ENCODE data around the gene MAP4K4. TPM values are rescaled to one million over a fixed set of nuclear protein-coding genes. Genes with fewer than 3 reads are reported as not detected.
A peak's percentile ranks its signal among the peaks of the same experiment; 100 is the strongest.

MAP4K4 gene
- 264 and 301 TPM in 2 replicates for total RNA-seq (2016; rRNA removed; fragmentation: Illumina TruSeq; extraction: Trizol)
- total RNA-seq (2016; cell fraction: cytosol; rRNA removed; fragmentation: Illumina TruSeq; extraction: Trizol; ENCODE audit: low read depth) = 62.1 and 62.9 TPM in 2 replicates
- total RNA-seq (2016; cell fraction: insoluble cytoplasmic fraction; rRNA removed; fragmentation: Illumina TruSeq; extraction: Trizol) = 264 and 269 TPM in 2 replicates
- total RNA-seq (2016; cell fraction: membrane; rRNA removed; fragmentation: Illumina TruSeq; extraction: Trizol) = 200 and 238 TPM in 2 replicates
- total RNA-seq (2016; cell fraction: nucleus; rRNA removed; fragmentation: Illumina TruSeq; extraction: Trizol) = 292 and 308 TPM in 2 replicates
- 101 and 105 TPM in 2 replicates for polyA plus RNA-seq (2011; rRNA removed)
- polyA plus RNA-seq (2011; cell fraction: cytosol; rRNA removed) = 67.0 and 72.8 TPM in 2 replicates
- 261 and 287 TPM in 2 replicates for polyA plus RNA-seq (2011; cell fraction: nucleus; rRNA removed)
- polyA plus RNA-seq (2012) = 138 and 155 TPM in 2 replicates
- 48.8 and 52.9 TPM in 2 replicates for polyA plus RNA-seq (2016; cell fraction: cytosol; fragmentation: Illumina TruSeq; extraction: Trizol; ENCODE audit: low read depth)
- 269 and 298 TPM in 2 replicates for polyA plus RNA-seq (2016; cell fraction: insoluble cytoplasmic fraction; fragmentation: Illumina TruSeq; extraction: Trizol; ENCODE audit: low read depth)
- 137 and 163 TPM in 2 replicates for polyA plus RNA-seq (2016; cell fraction: membrane; fragmentation: Illumina TruSeq; extraction: Trizol; ENCODE audit: low read depth)
- polyA plus RNA-seq (2016; cell fraction: nucleus; fragmentation: Illumina TruSeq; extraction: Trizol; ENCODE audit: insufficient read depth, low read depth) = 298 and 312 TPM in 2 replicates
- polyA minus RNA-seq (2011; rRNA and poly(A)+ RNA removed; ENCODE audit: low replicate concordance) = 84.0 and 279 TPM in 2 replicates
- 99.4 and 99.7 TPM in 2 replicates for polyA minus RNA-seq (2011; cell fraction: cytosol; rRNA and poly(A)+ RNA removed)
- 680 and 703 TPM in 2 replicates for polyA minus RNA-seq (2011; cell fraction: nucleus; rRNA and poly(A)+ RNA removed)
- Bru-seq, nascent RNA = percentile 99 among the genes with signal in this experiment
- percentile 96 among the genes with signal in this experiment for BruChase-seq, experiment 1, labeled RNA remaining after a 6-hour chase
- BruChase-seq, experiment 2, labeled RNA remaining after a 2-hour chase = percentile 96 among the genes with signal in this experiment
- long read RNA-seq, experiment 1, partial matches to known transcripts = 41 of 65 reads
- long read RNA-seq, experiment 1, other reads (novel, unspliced or antisense) = 24 of 65 reads
- long read RNA-seq, experiment 2, partial matches to known transcripts = 281 of 490 reads
- long read RNA-seq, experiment 2, other reads (novel, unspliced or antisense) = 209 of 490 reads

- BruUV-seq (replicated peaks) = TSS peak; percentile 84
- peak within 1 kb of the TSS; percentile 91 for H3K9ac ChIP-seq (ENCODE audit: insufficient read depth, low read depth, low read length)
- H3K9me3 ChIP-seq (ENCODE audit: low read length) = no peaks in the 10 kb centered on the region
- H3K27me3 ChIP-seq (ENCODE audit: control insufficient read depth in 1 of 2, insufficient read depth in 2 of 2, low read length in 2 of 2) = no peaks in the 10 kb centered on the region; a peak in 1 of 5 replicates
- peak within 1 kb of the TSS; percentile 74 for H3K27ac ChIP-seq (ENCODE audit: extremely low read length, insufficient read depth, low read length)
- no peak within 1 kb of the TSS for H2AFZ ChIP-seq (ENCODE audit: low read length)
- WGBS (ENCODE audit: low lambda C conversion rate) = under 1% methylated on average over 57 of the region's 129 CpGs
- H3K4me1 ChIP-seq (ENCODE audit: insufficient read depth, low read length) = peaks cover 48% of the 10 kb centered on the region
- ChIA-PET POLR2A (interaction anchor here (0.6 to 4.5 kb wide), 28 partner anchors 8 to 180 kb away, joined by 3 to 46 read pairs (median 4); no protein-coding TSS in a partner anchor), CTCF (ENCODE audit: low intra/inter-chr PET ratio, low total read pairs) (no interaction called here)
- intact Hi-C loops (cut with micrococcal nuclease; ENCODE audit: unreplicated experiment) = loop anchor here (1.0 to 5.0 kb wide), 6 partner anchors 70 to 278 kb away; no protein-coding TSS in a partner anchor
- peak; percentile 84 for ATAC-seq
- no peak for FAIRE-seq
- in situ Hi-C loops (cut with HindIII; ENCODE audit: extremely low pct_ligation_motif_present, low pct_unique_long_range_greater_than_20kb) = loop anchor here (5.0 kb wide), 1 partner anchor 180 kb away; no protein-coding TSS in a partner anchor
- peak within 1 kb of the TSS; percentile 82 to 99 (median 97) for H3K4me3 ChIP-seq (replicated peaks in 1 of 3; ENCODE audit: insufficient read depth in 1 of 3, low read depth in 2 of 3, low read length in 3 of 3)
- H4K20me1 ChIP-seq (ENCODE audit: insufficient read depth, low read length) = peaks cover 11% of the 10 kb centered on the region
- peak within 1 kb of the TSS; percentile 86 for H3K4me2 ChIP-seq (ENCODE audit: low read depth, low read length)
- peaks cover 0 to 1% of the 10 kb centered on the region in 2 experiments; a peak in 2 of 5 replicates for H3K36me3 ChIP-seq (replicated peaks in 1 of 2; ENCODE audit: control insufficient read depth in 1 of 2, insufficient read depth in 2 of 2, low read length in 2 of 2)
- peaks cover 43% of the 10 kb centered on the region for H3K79me2 ChIP-seq (ENCODE audit: insufficient read depth, low read length)
- DNase-seq (ENCODE audit: low spot score) = peak; percentile 84
- no peak for TF ChIP-seq ETS1 (CRISPR knock-in tag; IDR thresholded peaks at IDR 0.05)
- TF ChIP-seq ZFY (CRISPR knock-in tag; IDR thresholded peaks at IDR 0.05) = peak; percentile 71; the same call in 1 of the 2 replicates
- peak; percentile 87 for TF ChIP-seq KLF6 (CRISPR knock-in tag; IDR thresholded peaks at IDR 0.05)
- peak; percentile 79; the same call in 1 of the 2 replicates for TF ChIP-seq DMAP1 (CRISPR knock-in tag; IDR thresholded peaks at IDR 0.05)
- TF ChIP-seq ZNF382 (CRISPR knock-in tag; IDR thresholded peaks at IDR 0.05; ENCODE audit: borderline replicate concordance) = no peak
- peak; percentile 77; the same call in 1 of the 2 replicates for TF ChIP-seq ZC3H13 (CRISPR knock-in tag; IDR thresholded peaks at IDR 0.05)
- TF ChIP-seq IRF2 (CRISPR knock-in tag; IDR thresholded peaks at IDR 0.05) = peak; percentile 37; the same call in 1 of the 2 replicates
- TF ChIP-seq RFXANK (CRISPR knock-in tag; IDR thresholded peaks at IDR 0.05) = 0 out of 2 replicates have a peak, but pooled peaks have one; percentile 39
- TF ChIP-seq ZBTB26 (CRISPR knock-in tag; IDR thresholded peaks at IDR 0.05; ENCODE audit: borderline replicate concordance) = peak; percentile 70
- no peak for TF ChIP-seq FOXK2 (IDR thresholded peaks at IDR 0.05)
- no peak for TF ChIP-seq ZNF101 (CRISPR knock-in tag; IDR thresholded peaks at IDR 0.05; ENCODE audit: borderline replicate concordance, low read depth)
- peak; percentile 78 for TF ChIP-seq IKZF5 (CRISPR knock-in tag; IDR thresholded peaks at IDR 0.05)
- peak; percentile 81 for TF ChIP-seq TBX2 (CRISPR knock-in tag; IDR thresholded peaks at IDR 0.05; ENCODE audit: borderline replicate concordance)
- no peak for TF ChIP-seq NRL (CRISPR knock-in tag; IDR thresholded peaks at IDR 0.05; ENCODE audit: borderline replicate concordance)
- no peak for TF ChIP-seq ISX (CRISPR knock-in tag; conservative IDR thresholded peaks at IDR 0.05)
These were observed at the start of gene MAP4K4 for GRCh38 chr2:101697124-101698013. TSS of gene MAP4K4 (plus strand) at chr2:101697707. CDS start at chr2:101698081, 374 bp downstream.
